Mucosa of descending colon (tissue), 3 donors: ENCODE data around the gene EID3. TPM values are rescaled to one million over a fixed set of nuclear protein-coding genes. Genes with fewer than 3 reads are reported as not detected.

Experiments used
- ATAC-seq: fragments of 200-7000 bp; cut with Tn5 transposase; one replicate; pipeline ENCODE4 v1.9.1; 2020; ENCODE audit warnings: mild to moderate bottlenecking, moderate library complexity
- DNase-seq, 3 donors: peaks; one replicate each; pipeline ENCODE4 v3.0.0-alpha.2; 2020
- H3K36me3 ChIP-seq: fragments of 200-600 bp; one replicate; pipeline ENCODE4 v1.8.0; 2021; ENCODE audit warnings: low read depth, mild to moderate bottlenecking
- H3K4me1 ChIP-seq: fragments of 200-600 bp; one replicate; pipeline ENCODE4 v1.8.0; 2021; ENCODE audit warnings: low read depth, mild to moderate bottlenecking
- H3K4me3 ChIP-seq: fragments of 200-600 bp; one replicate; pipeline ENCODE4 v1.8.0; 2021; ENCODE audit warnings: mild to moderate bottlenecking
- H3K9me3 ChIP-seq: fragments of 200-600 bp; one replicate; pipeline ENCODE4 v1.8.0; 2021; ENCODE audit warnings: mild to moderate bottlenecking
- CTCF ChIP-seq: fragments of 200-600 bp; IDR thresholded peaks from one replicate; pipeline ENCODE4 v1.8.0; 2022; ENCODE audit warnings: antibody characterized with exemption, mild to moderate bottlenecking
- intact Hi-C, 2 donors: fragments of 100-400 bp; cut with DNase I in 1 of 2; cut with micrococcal nuclease in 1 of 2; formaldehyde crosslinking; loops; one replicate each; pipeline versions ENCODE4 v1.11.0 to v1.11.1; 2022; cut with DNase I, micrococcal nuclease
- total RNA-seq, 3 donors: library from RNA; stranded (reverse); fragmentation: NEBNext Ultra II Directional in 2 of 3; extraction: Animal tissue kit (Norgen Biotek cat#: 25700) in 2 of 3; gene quantifications; one replicate each; pipeline versions ENCODE4 v1.2.1 to v1.2.4, GENCODE V29; 2021 to 2023
- donor health status: DM: no; HTN: no; CAD: no; lungs with moderate emphysema.
- donor health status: DM: no; HTN: no; CAD: no.
- donor health status: DM: no; HTN: yes; CAD: no.

EID3 gene
- total RNA-seq, 3 donors from 2014 or later = 2.4 to 6.4 (median 3.9) TPM

GRCh38 chr12:104340177-104340576 lies 36.6 kb downstream of the EID3 start:
- H3K4me3 ChIP-seq = no peak overlapping the region
- DNase-seq (no peak), ATAC-seq (no peak)
- peaks cover 5% of the 10 kb centered on the region for H3K36me3 ChIP-seq
- H3K9me3 ChIP-seq = no peaks in the 10 kb centered on the region
- no peak for TF ChIP-seq CTCF
- H3K4me1 ChIP-seq = no peaks in the 10 kb centered on the region
- intact Hi-C loops = no loop called here

GRCh38 chr12:104340925-104341611 lies 37.5 kb downstream of the EID3 start:
- no peak for ATAC-seq
- no peak for DNase-seq
- Histone ChIP-seq H3K9me3 (no peaks in the 10 kb centered on the region), H3K4me3 (no peak overlapping the region), H3K36me3 (peaks cover 5% of the 10 kb centered on the region), H3K4me1 (no peaks in the 10 kb centered on the region)
- intact Hi-C loops = no loop called here
- no peak for TF ChIP-seq CTCF

DNA sequence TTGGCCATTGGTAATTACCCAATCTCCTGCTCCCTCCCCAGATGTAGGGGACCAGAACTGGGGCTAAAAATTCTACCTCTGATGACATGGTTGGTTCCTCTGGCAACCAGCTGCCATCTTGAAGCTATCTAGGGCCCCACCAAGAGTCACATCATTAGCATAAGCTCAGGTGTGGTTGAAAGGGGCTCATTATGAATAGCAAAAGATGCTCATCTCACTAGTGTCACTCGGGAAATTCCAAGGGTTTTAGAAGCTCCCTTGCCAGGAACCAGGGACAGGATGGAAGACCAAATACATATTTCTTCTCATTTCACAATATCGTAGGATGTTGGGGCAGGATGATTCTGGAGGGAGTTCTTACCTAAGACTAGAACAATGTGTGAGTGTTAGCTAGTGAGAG lies 38.6 kb downstream of the EID3 start:
- H3K4me3 ChIP-seq = no peak overlapping the region
- DNase-seq (no peak), ATAC-seq (no peak)
- no peak for TF ChIP-seq CTCF
- intact Hi-C loops = no loop called here
- no peaks in the 10 kb centered on the region for H3K9me3 ChIP-seq
- H3K4me1 ChIP-seq = no peaks in the 10 kb centered on the region
- H3K36me3 ChIP-seq = peaks cover 5% of the 10 kb centered on the region

GRCh38 chr12:104342635-104343249 lies 39.2 kb downstream of the EID3 start:
- Histone ChIP-seq H3K4me1 (no peaks in the 10 kb centered on the region), H3K36me3 (peaks cover 5% of the 10 kb centered on the region), H3K9me3 (no peaks in the 10 kb centered on the region), H3K4me3 (no peak overlapping the region)
- ATAC-seq = no peak
- intact Hi-C loops = no loop called here
- no peak for TF ChIP-seq CTCF
- DNase-seq = no peak

GRCh38 chr12:104344682-104345081 lies 41.1 kb downstream of the EID3 start:
- ATAC-seq (no peak), DNase-seq (no peak)
- Histone ChIP-seq H3K9me3 (no peaks in the 10 kb centered on the region), H3K4me3 (no peak overlapping the region), H3K36me3 (no peaks in the 10 kb centered on the region), H3K4me1 (no peaks in the 10 kb centered on the region)
- intact Hi-C loops = no loop called here
- TF ChIP-seq CTCF = no peak
